Nephron (organoid): ENCODE results near the gene POU6F2.

Source experiments
- H3K27ac Mint-ChIP-seq, 3 experiments: 2 replicates each; pipeline ENCODE4 v1.8.0; 2020; ENCODE audit warnings: mixed read lengths in 3 of 3, mild to moderate bottlenecking in 2 of 3, moderate library complexity in 1 of 3
- H3K27me3 Mint-ChIP-seq: 2 replicates; pipeline ENCODE4 v1.8.0; 2021; ENCODE audit warnings: low read depth, mild to moderate bottlenecking, moderate library complexity, mixed read lengths
- H3K36me3 Mint-ChIP-seq: 2 replicates; pipeline ENCODE4 v1.8.0; 2020; ENCODE audit warnings: low read depth, mixed read lengths
- H3K4me1 Mint-ChIP-seq: 2 replicates; pipeline ENCODE4 v1.8.0; 2020; ENCODE audit warnings: mixed read lengths
- H3K4me3 Mint-ChIP-seq, 3 experiments: 2 replicates each; pipeline ENCODE4 v1.8.0; 2020; ENCODE audit warnings: mild to moderate bottlenecking in 3 of 3, mixed read lengths in 3 of 3, moderate library complexity in 2 of 3
- H3K9me3 Mint-ChIP-seq: 2 replicates; pipeline ENCODE4 v1.8.0; 2020; ENCODE audit warnings: mixed read lengths
- TF ChIP-seq, protein P1 (sequence below), 3 experiments: fragments of 200-600 bp; sonication (generic); IDR thresholded peaks; one replicate each; pipeline ENCODE4 v1.5.0; 2021; ENCODE audit warnings: antibody characterized with exemption in 3 of 3; ENCODE audit not compliant: unreplicated experiment in 3 of 3

Gene POU6F2

DNA sequence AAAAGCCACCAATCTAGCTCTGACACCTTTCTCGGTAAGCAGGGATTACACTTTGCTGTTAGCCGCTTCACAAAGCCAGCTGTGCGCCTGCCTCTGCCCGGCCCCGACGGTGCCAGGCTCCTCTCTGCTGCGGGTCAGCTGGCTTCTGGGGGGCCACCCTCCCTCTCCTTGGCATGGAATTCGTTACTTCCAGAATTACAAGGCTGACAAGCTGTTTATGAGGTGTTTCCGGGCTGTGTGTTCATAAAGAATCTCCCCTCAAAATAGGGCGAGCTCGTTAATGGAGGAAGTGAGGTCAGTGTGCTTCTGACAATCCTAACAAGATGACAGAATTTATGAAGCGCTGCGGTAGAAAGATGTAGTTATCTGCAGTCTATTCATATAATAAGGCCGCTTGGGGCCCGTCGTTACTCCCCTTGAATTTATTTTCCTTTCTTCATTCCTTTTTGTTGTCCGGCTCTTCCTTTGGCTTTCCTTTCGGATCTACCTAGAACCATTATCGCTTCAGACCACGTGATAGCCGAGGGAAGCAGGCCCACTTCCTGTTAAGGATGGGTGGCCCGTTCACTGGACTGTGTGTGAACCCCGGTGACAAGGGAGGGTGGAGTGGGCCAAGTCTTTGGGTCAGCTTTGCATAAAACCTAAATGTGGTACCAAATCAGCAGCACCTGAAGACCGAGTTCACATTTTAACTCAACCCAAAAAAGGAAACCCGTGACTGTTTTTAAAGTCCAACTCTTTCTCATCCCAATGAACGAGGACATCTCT, 315.5 kb downstream of the POU6F2 start:
- H3K36me3 Mint-ChIP-seq, result no peaks in the 10 kb centered on the region
- H3K4me1 Mint-ChIP-seq, result peaks cover 24% of the 10 kb centered on the region
- no peak overlapping the region for H3K4me3 Mint-ChIP-seq

DNA sequence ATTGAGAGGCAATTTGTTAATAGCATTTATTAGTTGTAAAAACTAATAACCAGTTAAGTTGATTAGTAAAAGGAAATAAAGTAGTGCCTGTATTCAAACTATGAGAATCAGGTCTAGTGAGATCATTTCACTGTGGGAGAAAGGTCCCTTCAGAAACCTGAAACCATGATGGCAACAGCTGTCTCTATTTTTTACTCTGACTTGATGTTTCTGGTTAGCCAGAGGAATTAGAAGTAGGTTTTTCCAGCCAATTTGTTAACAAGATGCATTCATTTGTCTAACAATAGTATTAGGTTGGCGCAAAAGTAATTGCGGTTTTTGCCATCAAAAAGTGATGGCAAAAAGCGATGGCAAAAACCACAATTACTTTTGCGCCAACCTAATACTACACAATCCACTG, 316.3 kb downstream of the POU6F2 start:
- H3K27me3 Mint-ChIP-seq, result peaks cover 17% of the 10 kb centered on the region
- no peak overlapping the region for H3K27ac Mint-ChIP-seq
- TF ChIP-seq, protein P1, sequence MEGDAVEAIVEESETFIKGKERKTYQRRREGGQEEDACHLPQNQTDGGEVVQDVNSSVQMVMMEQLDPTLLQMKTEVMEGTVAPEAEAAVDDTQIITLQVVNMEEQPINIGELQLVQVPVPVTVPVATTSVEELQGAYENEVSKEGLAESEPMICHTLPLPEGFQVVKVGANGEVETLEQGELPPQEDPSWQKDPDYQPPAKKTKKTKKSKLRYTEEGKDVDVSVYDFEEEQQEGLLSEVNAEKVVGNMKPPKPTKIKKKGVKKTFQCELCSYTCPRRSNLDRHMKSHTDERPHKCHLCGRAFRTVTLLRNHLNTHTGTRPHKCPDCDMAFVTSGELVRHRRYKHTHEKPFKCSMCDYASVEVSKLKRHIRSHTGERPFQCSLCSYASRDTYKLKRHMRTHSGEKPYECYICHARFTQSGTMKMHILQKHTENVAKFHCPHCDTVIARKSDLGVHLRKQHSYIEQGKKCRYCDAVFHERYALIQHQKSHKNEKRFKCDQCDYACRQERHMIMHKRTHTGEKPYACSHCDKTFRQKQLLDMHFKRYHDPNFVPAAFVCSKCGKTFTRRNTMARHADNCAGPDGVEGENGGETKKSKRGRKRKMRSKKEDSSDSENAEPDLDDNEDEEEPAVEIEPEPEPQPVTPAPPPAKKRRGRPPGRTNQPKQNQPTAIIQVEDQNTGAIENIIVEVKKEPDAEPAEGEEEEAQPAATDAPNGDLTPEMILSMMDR (IDR thresholded peaks at IDR 0.05; ENCODE audit: unreplicated experiment in 3 of 3), result no peak
- no peaks in the 10 kb centered on the region for H3K36me3 Mint-ChIP-seq
- no peak overlapping the region for H3K4me3 Mint-ChIP-seq
- H3K4me1 Mint-ChIP-seq, result peaks cover 24% of the 10 kb centered on the region
- H3K9me3 Mint-ChIP-seq, result peaks cover 9% of the 10 kb centered on the region

More for the DNA sequence above, 315.5 kb downstream of the POU6F2 start:
- Mint-ChIP-seq H3K9me3 (peaks cover 9% of the 10 kb centered on the region), H3K27ac (peak overlapping the region in 1 of 3 experiments; percentile 25), H3K27me3 (peaks cover 19% of the 10 kb centered on the region)
- TF ChIP-seq, protein P1 (IDR thresholded peaks at IDR 0.05; ENCODE audit: unreplicated experiment in 3 of 3), result no peak

DNA sequence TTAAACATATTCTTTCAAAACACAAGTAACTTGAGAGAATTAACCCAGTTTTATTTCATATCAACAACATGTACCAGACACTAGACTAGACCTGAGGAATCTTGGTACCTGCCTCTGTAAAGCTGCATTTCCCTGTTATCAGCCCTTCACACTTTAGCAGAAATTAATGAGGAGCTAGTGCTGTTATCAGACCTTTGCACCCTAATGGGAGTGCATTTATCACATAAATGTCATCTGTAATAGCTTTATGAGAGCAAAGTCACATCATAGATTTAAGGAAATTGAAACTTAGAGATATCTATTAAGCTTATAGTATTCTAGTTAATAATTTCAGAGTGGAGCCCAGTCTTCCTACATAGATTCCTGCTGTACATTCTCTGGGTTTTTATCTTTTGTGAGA, 318.1 kb downstream of the POU6F2 start:
- Mint-ChIP-seq H3K4me1 (peaks cover 32% of the 10 kb centered on the region), H3K27ac (no peak overlapping the region), H3K36me3 (no peaks in the 10 kb centered on the region), H3K27me3 (peaks cover 20% of the 10 kb centered on the region), H3K9me3 (peaks cover 9% of the 10 kb centered on the region), H3K4me3 (no peak overlapping the region)
- TF ChIP-seq, protein P1 (IDR thresholded peaks at IDR 0.05; ENCODE audit: unreplicated experiment in 3 of 3), result no peak

DNA sequence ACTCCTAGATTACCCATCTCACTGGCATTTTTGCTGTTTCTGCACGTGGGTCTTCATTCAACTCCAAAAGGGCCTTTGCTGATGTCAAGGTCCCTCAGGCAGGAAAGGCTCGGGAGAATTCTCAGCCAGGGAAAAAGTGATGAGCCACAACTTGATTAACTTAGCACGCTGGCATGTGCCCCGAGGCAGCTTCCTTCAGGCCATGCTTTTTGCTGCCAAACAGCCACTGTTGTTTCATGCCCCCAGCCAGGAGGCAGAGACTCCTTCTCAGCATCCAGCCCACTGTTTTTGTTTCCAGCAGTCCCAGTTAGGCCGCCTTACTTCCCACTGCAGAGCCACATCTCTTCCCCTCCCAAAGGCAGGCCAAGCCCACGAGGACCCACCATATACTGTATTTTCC, 322.0 kb downstream of the POU6F2 start:
- H3K36me3 Mint-ChIP-seq, result no peaks in the 10 kb centered on the region
- H3K9me3 Mint-ChIP-seq, result peaks cover 9% of the 10 kb centered on the region
- peak overlapping the region in 1 of 3 experiments; percentile 15 for H3K27ac Mint-ChIP-seq
- H3K27me3 Mint-ChIP-seq, result peaks cover 9% of the 10 kb centered on the region
- TF ChIP-seq, protein P1 (IDR thresholded peaks at IDR 0.05; ENCODE audit: unreplicated experiment in 3 of 3), result no peak
- H3K4me1 Mint-ChIP-seq, result peaks cover 22% of the 10 kb centered on the region
- H3K4me3 Mint-ChIP-seq, result no peak overlapping the region

DNA sequence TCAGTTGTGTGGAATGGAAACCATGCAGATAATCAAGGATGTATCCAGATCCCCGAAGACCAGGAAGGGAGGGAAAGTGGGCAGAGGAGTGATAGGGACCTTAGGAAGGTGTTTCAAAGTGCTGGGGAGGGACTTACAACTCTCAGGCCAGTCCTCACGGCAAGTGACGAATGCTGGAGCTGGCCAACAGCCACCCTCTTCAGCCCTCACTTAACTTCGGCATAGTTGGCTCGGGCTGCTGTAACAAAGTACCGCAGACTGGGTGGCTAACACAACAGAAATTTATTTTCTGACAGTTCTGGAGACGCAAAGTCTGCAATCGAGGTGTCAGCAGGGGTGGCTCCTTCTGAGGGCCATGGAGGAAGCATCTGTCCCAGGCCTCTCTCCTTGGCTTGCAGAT, 322.6 kb downstream of the POU6F2 start:
- H3K27ac Mint-ChIP-seq, result peak overlapping the region in 1 of 3 experiments; percentile 15
- H3K4me3 Mint-ChIP-seq, result no peak overlapping the region
- H3K9me3 Mint-ChIP-seq, result peaks cover 9% of the 10 kb centered on the region
- H3K27me3 Mint-ChIP-seq, result peaks cover 9% of the 10 kb centered on the region
- TF ChIP-seq, protein P1 (IDR thresholded peaks at IDR 0.05; ENCODE audit: unreplicated experiment in 3 of 3), result no peak
- no peaks in the 10 kb centered on the region for H3K36me3 Mint-ChIP-seq
- peaks cover 27% of the 10 kb centered on the region for H3K4me1 Mint-ChIP-seq

DNA sequence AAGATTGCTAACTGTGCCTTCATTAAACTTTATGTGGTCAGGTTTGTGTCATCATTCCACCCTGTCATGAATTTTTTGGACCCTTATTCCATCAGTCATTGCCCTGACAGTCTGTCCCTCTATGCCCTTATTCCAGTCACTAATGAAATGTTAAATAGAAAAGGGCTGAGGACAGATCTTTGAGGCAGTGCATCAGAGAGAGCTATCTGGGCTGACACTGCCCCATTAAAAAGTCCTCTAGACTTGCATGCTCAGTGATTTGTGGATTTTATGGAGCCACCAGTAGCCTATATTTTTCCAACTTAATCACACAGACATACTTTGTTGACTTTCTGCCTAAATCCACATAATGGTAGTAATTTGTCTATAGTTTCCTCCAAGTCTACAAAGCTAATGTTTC, 323.8 kb downstream of the POU6F2 start:
- Mint-ChIP-seq H3K4me1 (peaks cover 37% of the 10 kb centered on the region), H3K4me3 (no peak overlapping the region), H3K27ac (no peak overlapping the region), H3K9me3 (peaks cover 9% of the 10 kb centered on the region), H3K27me3 (peaks cover 6% of the 10 kb centered on the region), H3K36me3 (no peaks in the 10 kb centered on the region)
- TF ChIP-seq, protein P1 (IDR thresholded peaks at IDR 0.05; ENCODE audit: unreplicated experiment in 3 of 3), result no peak
